ENCODE measurements around the gene HMGN5.

The HMGN5 gene

DNA sequence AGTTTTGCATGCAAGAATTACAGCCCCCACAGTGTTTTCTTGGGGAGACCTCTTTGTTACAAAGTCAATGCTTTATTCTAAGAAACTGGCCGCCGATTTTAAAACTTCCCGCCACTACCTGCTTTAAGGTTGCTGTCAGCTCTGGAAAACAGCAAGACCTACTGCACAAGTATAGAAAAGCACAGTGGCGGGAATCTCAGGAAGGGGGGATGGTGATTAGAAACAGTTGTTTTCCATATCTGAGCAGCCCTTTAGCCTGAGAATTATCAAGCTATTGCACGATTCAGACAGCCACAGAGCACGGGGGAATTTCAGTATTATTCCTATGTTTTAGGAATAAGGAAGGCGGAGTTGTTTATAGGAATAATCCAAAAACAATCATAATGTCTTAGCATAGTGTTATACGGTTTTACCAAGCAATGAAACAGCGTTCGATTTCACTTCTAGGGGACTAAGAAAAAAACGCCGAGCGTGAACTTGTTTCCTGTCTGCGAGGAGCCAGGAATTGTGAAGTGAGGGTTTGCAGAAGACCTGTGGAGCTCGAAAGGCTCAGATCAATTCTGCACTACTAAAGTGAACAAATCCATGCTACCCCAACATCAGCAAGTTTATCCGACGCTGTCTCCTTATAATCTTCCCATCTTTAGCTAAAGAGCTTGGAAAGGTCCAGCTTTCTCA is 81.3 kb downstream of the HMGN5 start:
- peak; percentile 31 for DNase-seq

DNA sequence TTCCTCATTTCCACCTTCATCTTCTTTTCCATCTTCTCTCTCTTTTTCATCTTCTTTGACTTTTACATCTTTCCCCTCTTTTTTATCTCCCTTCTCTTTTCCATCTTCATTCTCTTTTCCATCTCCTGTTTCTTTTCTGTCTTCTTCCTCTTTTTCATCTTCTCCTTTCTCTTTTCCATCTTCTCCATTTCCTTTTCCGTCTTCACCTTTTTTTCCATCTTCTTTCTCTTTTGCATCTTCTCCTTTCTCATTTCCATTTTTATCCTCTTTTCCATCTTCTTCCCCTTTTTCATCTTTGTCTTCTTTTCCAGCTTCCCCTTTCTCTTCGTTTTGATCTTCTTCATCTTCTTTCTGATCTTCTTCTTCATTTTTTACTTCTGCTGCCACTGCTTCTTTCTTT is 87.0 kb downstream of the HMGN5 start:
- no peak for DNase-seq

DNA sequence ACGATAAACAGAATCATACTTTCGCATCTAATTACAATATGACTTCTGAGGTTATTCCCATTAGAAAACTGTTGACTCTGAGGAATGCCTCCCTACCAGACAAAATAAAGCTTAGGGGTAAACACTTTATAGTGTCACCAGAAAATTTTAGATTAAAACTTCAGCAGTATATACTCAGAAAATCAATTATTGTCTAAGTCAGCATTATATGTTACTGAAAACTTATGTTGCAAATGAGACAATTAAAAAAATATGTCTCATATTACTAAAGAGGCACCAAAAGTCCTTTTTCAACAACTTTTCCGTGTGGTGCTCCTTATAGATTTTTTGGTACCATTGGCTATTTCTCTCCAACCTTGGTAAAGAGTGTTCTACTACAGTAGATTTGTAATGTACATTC is 91.4 kb downstream of the HMGN5 start:
- no peak for DNase-seq

DNA sequence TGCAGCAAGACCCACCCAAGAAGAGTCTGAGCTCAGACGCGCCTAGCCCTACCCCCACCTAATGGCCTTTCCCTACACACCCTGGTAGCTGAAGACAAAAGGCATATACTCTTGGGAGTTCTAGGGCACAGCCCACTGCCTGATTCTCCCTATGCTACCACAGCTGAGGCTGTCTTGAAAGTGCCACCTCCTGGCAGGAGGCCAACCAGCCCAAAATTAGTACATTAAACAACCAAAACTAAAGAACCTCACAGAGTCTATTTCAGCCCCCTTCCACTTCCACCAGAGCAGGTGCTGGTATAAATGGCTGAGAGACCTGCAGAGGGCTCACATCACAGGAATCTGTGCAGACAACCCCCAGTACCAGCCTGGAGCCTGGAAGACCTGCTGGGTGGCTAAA is 119.1 kb downstream of the HMGN5 start:
- DNase-seq: peak; percentile 30

All from RPMI8226 (cell line).